H9 (cell line): ENCODE data around the gene HDGFL1. TPM values are rescaled to one million over a fixed set of nuclear protein-coding genes. Genes with fewer than 3 reads are reported as not detected.

Experiments
- DNase-seq: peaks from one replicate; pipeline ENCODE4 v3.0.0-alpha.2; 2017
- H2AFZ ChIP-seq: one replicate; pipeline ENCODE4 v1.6.1; 2013; ENCODE audit warnings: mild to moderate bottlenecking, low read length, control low read depth, moderate library complexity
- H2AK5ac ChIP-seq: 2 replicates; pipeline ENCODE4 v1.6.1; 2013; ENCODE audit warnings: low read length, control low read depth, mixed read lengths; ENCODE audit not compliant: insufficient read length
- H2BK120ac ChIP-seq: one replicate; pipeline ENCODE4 v1.6.1; 2013; ENCODE audit warnings: low read depth, mild to moderate bottlenecking, low read length, control low read depth, inconsistent platforms; ENCODE audit not compliant: poor library complexity, severe bottlenecking
- H2BK12ac ChIP-seq: 2 replicates; pipeline ENCODE4 v1.6.1; 2013; ENCODE audit warnings: low read length, control low read depth, mixed read lengths, low read depth; ENCODE audit not compliant: insufficient read length
- H2BK15ac ChIP-seq: 2 replicates; pipeline ENCODE4 v1.6.1; 2013; ENCODE audit warnings: low read depth, low read length, control low read depth
- H2BK20ac ChIP-seq: one replicate; pipeline ENCODE4 v1.6.1; 2013; ENCODE audit warnings: low read depth, mild to moderate bottlenecking, low read length, control low read depth, inconsistent platforms; ENCODE audit not compliant: poor library complexity, severe bottlenecking
- H2BK5ac ChIP-seq: 2 replicates; pipeline ENCODE4 v1.6.1; 2013; ENCODE audit warnings: low read length, control low read depth, mixed read lengths; ENCODE audit not compliant: insufficient read length
- H3K14ac ChIP-seq: 2 replicates; pipeline ENCODE4 v1.6.1; 2013; ENCODE audit warnings: low read length, control low read depth; ENCODE audit not compliant: insufficient read depth
- H3K18ac ChIP-seq: 2 replicates; pipeline ENCODE4 v1.6.1; 2013; ENCODE audit warnings: low read depth, mild to moderate bottlenecking, mixed read lengths, low read length, control low read depth; ENCODE audit not compliant: insufficient read length
- H3K23ac ChIP-seq: 2 replicates; pipeline ENCODE4 v1.6.1; 2013; ENCODE audit warnings: low read length, control low read depth, mixed read lengths, low read depth; ENCODE audit not compliant: insufficient read length
- H3K23me2 ChIP-seq: 2 replicates; pipeline ENCODE4 v1.6.1; 2013; ENCODE audit warnings: low read depth, mild to moderate bottlenecking, mixed read lengths, low read length, control low read depth; ENCODE audit not compliant: insufficient read length, poor library complexity, severe bottlenecking
- H3K27ac ChIP-seq: 2 replicates; pipeline ENCODE4 v1.5.1; 2013; ENCODE audit warnings: low read length, control low read depth, mixed read lengths, low read depth; ENCODE audit not compliant: insufficient read length
- H3K27me3 ChIP-seq: 2 replicates; pipeline ENCODE4 v1.6.1; 2013; ENCODE audit warnings: low read length, control low read depth, inconsistent platforms; ENCODE audit not compliant: insufficient read depth
- H3K4ac ChIP-seq: 2 replicates; pipeline ENCODE4 v1.6.1; 2013; ENCODE audit warnings: low read depth, mild to moderate bottlenecking, control low read depth, inconsistent platforms, low read length, moderate library complexity
- H3K4me1 ChIP-seq: 2 replicates; pipeline ENCODE4 v1.6.1; 2013; ENCODE audit warnings: low read length, control low read depth, inconsistent platforms; ENCODE audit not compliant: insufficient read depth
- H3K4me2 ChIP-seq: 2 replicates; pipeline ENCODE4 v1.6.1; 2013; ENCODE audit warnings: low read length, control low read depth, mixed read lengths; ENCODE audit not compliant: insufficient read length, insufficient read depth
- H3K56ac ChIP-seq: 2 replicates; pipeline ENCODE4 v1.6.1; 2013; ENCODE audit warnings: low read depth, mild to moderate bottlenecking, mixed read lengths, low read length, control low read depth; ENCODE audit not compliant: insufficient read length
- H3K79me1 ChIP-seq: 2 replicates; pipeline ENCODE4 v1.6.1; 2013; ENCODE audit warnings: low read depth, mild to moderate bottlenecking, moderate library complexity, low read length, control low read depth, inconsistent platforms; ENCODE audit not compliant: insufficient read depth, poor library complexity, severe bottlenecking
- H3K79me2 ChIP-seq: 2 replicates; pipeline ENCODE4 v1.6.1; 2013; ENCODE audit warnings: low read length, control low read depth, inconsistent platforms; ENCODE audit not compliant: insufficient read depth
- H3K9ac ChIP-seq: 2 replicates; pipeline ENCODE4 v1.6.1; 2013; ENCODE audit warnings: low read length, control low read depth, mixed read lengths; ENCODE audit not compliant: insufficient read length; ENCODE audit errors: extremely low read depth
- H3K9me3 ChIP-seq: one replicate; pipeline ENCODE4 v1.6.1; 2013; ENCODE audit warnings: low read depth, low read length, inconsistent platforms; ENCODE audit not compliant: control insufficient read depth
- H3T11ph ChIP-seq: one replicate; pipeline ENCODE4 v1.6.1; 2013; ENCODE audit warnings: mild to moderate bottlenecking, low read length, control low read depth, inconsistent platforms
- H4K20me1 ChIP-seq: one replicate; pipeline ENCODE4 v1.6.1; 2013; ENCODE audit not compliant: control insufficient read depth, insufficient read length, insufficient read depth
- H4K5ac ChIP-seq: 2 replicates; pipeline ENCODE4 v1.6.1; 2013; ENCODE audit warnings: low read depth, mild to moderate bottlenecking, mixed read lengths, low read length, control low read depth; ENCODE audit not compliant: insufficient read length
- H4K8ac ChIP-seq: replicated peaks from 2 replicates; pipeline ENCODE4 v1.6.1; 2013; ENCODE audit warnings: low read length, control low read depth, mixed read lengths, low read depth; ENCODE audit not compliant: insufficient read length
- H4K91ac ChIP-seq: 2 replicates; pipeline ENCODE4 v1.6.1; 2013; ENCODE audit warnings: low read depth, mild to moderate bottlenecking, moderate library complexity, mixed read lengths, low read length, control low read depth; ENCODE audit not compliant: insufficient read length
- H3K27ac Mint-ChIP-seq, 3 experiments: 2 replicates in 2 of 3; 3 replicates in 1 of 3; pipeline ENCODE4 v1.8.0; 2020 to 2021; ENCODE audit warnings: mixed read lengths in 3 of 3, mild to moderate bottlenecking in 1 of 3, moderate library complexity in 1 of 3
- H3K27me3 Mint-ChIP-seq: 2 replicates; pipeline ENCODE4 v1.8.0; 2021; ENCODE audit warnings: low read depth, mild to moderate bottlenecking, moderate library complexity, mixed read lengths
- H3K36me3 Mint-ChIP-seq, 3 experiments: 2 replicates in 2 of 3; 3 replicates in 1 of 3; pipeline ENCODE4 v1.8.0; 2020 to 2021; ENCODE audit warnings: low read depth in 3 of 3, mixed read lengths in 3 of 3; ENCODE audit not compliant: insufficient read depth in 1 of 3
- H3K4me1 Mint-ChIP-seq, 2 experiments: 2 replicates each; pipeline ENCODE4 v1.8.0; 2020; ENCODE audit warnings: mixed read lengths in 2 of 2
- H3K4me3 Mint-ChIP-seq, 2 experiments: 2 replicates in 1 of 2; 3 replicates in 1 of 2; pipeline ENCODE4 v1.8.0; 2020 to 2021; ENCODE audit warnings: mild to moderate bottlenecking in 2 of 2, mixed read lengths in 2 of 2, moderate library complexity in 1 of 2
- H3K9me3 Mint-ChIP-seq, 2 experiments: 2 replicates in 1 of 2; 3 replicates in 1 of 2; pipeline ENCODE4 v1.8.0; 2020; ENCODE audit warnings: mild to moderate bottlenecking in 2 of 2, mixed read lengths in 2 of 2, moderate library complexity in 1 of 2
- CTCF ChIP-seq: fragments of 200-600 bp; sonication (generic); conservative IDR thresholded peaks from 3 replicates; pipeline ENCODE4 v1.8.0; 2021; ENCODE audit warnings: antibody characterized with exemption, mild to moderate bottlenecking
- total RNA-seq: library from RNA; stranded (reverse); gene quantifications from 2 replicates; pipeline ENCODE4 v1.2.1, GENCODE V29; 2021

The HDGFL1 gene
- total RNA-seq, 1 experiment from 2014 or later, result not detected

GRCh38 chr6:22589118-22589517 lies 19.8 kb downstream of the HDGFL1 start:
- Mint-ChIP-seq H3K4me3 (no peak overlapping the region), H3K9me3 (no peaks in the 10 kb centered on the region), H3K27me3 (no peaks in the 10 kb centered on the region), H3K36me3 (no peaks in the 10 kb centered on the region), H3K4me1 (peaks cover 8 to 11% of the 10 kb centered on the region in 2 experiments), H3K27ac (no peak overlapping the region)
- Histone ChIP-seq H2AK5ac (no peak overlapping the region), H3K23ac (no peak overlapping the region), H3K4me2 (no peak overlapping the region), H3K4ac (no peak overlapping the region), H3K27me3 (no peaks in the 10 kb centered on the region), H3K18ac (no peak overlapping the region), H3K79me2 (no peaks in the 10 kb centered on the region), H3K56ac (no peak overlapping the region), H3K9ac (no peak overlapping the region), H3K27ac (no peak overlapping the region), H4K5ac (no peak overlapping the region), H3T11ph (no peak overlapping the region), H2BK5ac (no peak overlapping the region), H3K79me1 (no peaks in the 10 kb centered on the region), H2AFZ (no peak overlapping the region), H4K20me1 (no peaks in the 10 kb centered on the region), H3K14ac (no peak overlapping the region), H2BK12ac (no peak overlapping the region), H3K9me3 (no peaks in the 10 kb centered on the region), H2BK120ac (no peak overlapping the region), H4K91ac (no peak overlapping the region), H3K23me2 (no peaks in the 10 kb centered on the region), H2BK15ac (no peak overlapping the region), H3K4me1 (no peaks in the 10 kb centered on the region; the same call in 1 of the 2 replicates), H2BK20ac (no peak overlapping the region), H4K8ac (no peak overlapping the region)
- TF ChIP-seq CTCF, result no peak
- no peak for DNase-seq
